ENCODE measurements around the gene SLC5A10.
"Not testable (repeated sequence)": the region's sequence is repeated elsewhere in the genome, so short reads cannot be mapped to it uniquely, and the experiment has no call there.

DNA sequence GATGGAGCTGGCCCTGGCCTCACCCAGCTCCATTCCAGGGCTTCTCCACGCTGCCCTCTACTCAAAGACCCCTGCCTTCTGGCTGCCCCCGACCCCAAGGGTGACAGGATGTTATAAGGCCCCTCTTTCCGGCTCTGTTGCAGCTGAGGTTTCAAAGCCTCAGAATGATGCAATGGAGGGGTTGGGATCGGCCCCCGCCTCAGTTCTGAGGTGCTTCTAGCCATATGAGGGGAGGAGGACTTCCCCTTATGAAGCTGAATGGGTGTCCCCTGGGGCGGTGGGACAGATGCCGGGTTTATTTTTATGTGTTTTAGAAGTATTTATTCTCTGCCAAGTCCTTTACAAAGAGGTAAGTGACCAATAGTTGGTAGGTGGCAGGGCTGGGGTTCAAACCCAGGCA, 96.9 kb downstream of the SLC5A10 start:
- TF ChIP-seq, protein P1, sequence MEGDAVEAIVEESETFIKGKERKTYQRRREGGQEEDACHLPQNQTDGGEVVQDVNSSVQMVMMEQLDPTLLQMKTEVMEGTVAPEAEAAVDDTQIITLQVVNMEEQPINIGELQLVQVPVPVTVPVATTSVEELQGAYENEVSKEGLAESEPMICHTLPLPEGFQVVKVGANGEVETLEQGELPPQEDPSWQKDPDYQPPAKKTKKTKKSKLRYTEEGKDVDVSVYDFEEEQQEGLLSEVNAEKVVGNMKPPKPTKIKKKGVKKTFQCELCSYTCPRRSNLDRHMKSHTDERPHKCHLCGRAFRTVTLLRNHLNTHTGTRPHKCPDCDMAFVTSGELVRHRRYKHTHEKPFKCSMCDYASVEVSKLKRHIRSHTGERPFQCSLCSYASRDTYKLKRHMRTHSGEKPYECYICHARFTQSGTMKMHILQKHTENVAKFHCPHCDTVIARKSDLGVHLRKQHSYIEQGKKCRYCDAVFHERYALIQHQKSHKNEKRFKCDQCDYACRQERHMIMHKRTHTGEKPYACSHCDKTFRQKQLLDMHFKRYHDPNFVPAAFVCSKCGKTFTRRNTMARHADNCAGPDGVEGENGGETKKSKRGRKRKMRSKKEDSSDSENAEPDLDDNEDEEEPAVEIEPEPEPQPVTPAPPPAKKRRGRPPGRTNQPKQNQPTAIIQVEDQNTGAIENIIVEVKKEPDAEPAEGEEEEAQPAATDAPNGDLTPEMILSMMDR (IDR thresholded peaks at IDR 0.05), result not testable (repeated sequence)
- not testable (repeated sequence) for TF ChIP-seq ZFX (IDR thresholded peaks at IDR 0.05; ENCODE audit: borderline replicate concordance)
